Activated CD8-positive, alpha-beta memory T cell treated with anti-CD3 and anti-CD28 coated beads for 1 hour (primary cell): Measurements from ENCODE around the gene DNAJC30.

Source experiments
- DNase-seq, 2 donors: peaks; one replicate each; pipeline ENCODE4 v3.0.0-alpha.2; 2020; ENCODE audit warnings: low read depth in 1 of 2; ENCODE audit errors: extremely low read depth in 1 of 2

The DNAJC30 gene

GRCh38 chr7:73708961-73709549, 25.8 kb upstream of the DNAJC30 start:
- DNase-seq, result no peak

GRCh38 chr7:73707045-73707631, 23.9 kb upstream of the DNAJC30 start:
- no peak for DNase-seq

- no peak for DNase-seq
Observed at GRCh38 chr7:73706126-73707044, 23.1 kb upstream of the DNAJC30 start.

- no peak for DNase-seq
Observed at GRCh38 chr7:73705551-73705920, 22.3 kb upstream of the DNAJC30 start.

- no peak for DNase-seq
Observed at GRCh38 chr7:73704640-73705550, 21.6 kb upstream of the DNAJC30 start.

GRCh38 chr7:73703757-73704639, 20.7 kb upstream of the DNAJC30 start:
- no peak for DNase-seq

GRCh38 chr7:73703225-73703624, 20.0 kb upstream of the DNAJC30 start:
- no peak for DNase-seq

GRCh38 chr7:73702665-73703064, 19.4 kb upstream of the DNAJC30 start:
- DNase-seq, result no peak

GRCh38 chr7:73702226-73702625, 19.0 kb upstream of the DNAJC30 start:
- DNase-seq, result no peak

GRCh38 chr7:73701357-73701995, 18.2 kb upstream of the DNAJC30 start:
- no peak for DNase-seq

GRCh38 chr7:73700581-73701134, 17.4 kb upstream of the DNAJC30 start:
- no peak for DNase-seq

- DNase-seq, result no peak
Observed at GRCh38 chr7:73700069-73700423, 16.8 kb upstream of the DNAJC30 start.

- no peak for DNase-seq
Observed at GRCh38 chr7:73699370-73700068, 16.3 kb upstream of the DNAJC30 start.

- DNase-seq, result no peak
Observed at GRCh38 chr7:73698410-73698809, 15.2 kb upstream of the DNAJC30 start.

GRCh38 chr7:73696372-73696771, 13.1 kb upstream of the DNAJC30 start:
- DNase-seq, result no peak

- DNase-seq, result no peak
Observed at GRCh38 chr7:73690646-73691045, 7.4 kb upstream of the DNAJC30 start.

- DNase-seq, result no peak
Observed at GRCh38 chr7:73688288-73688687, 5.0 kb upstream of the DNAJC30 start.

- DNase-seq, result no peak
Observed at GRCh38 chr7:73685311-73685710, 2.1 kb upstream of the DNAJC30 start.
